Gastroesophageal sphincter (tissue), 4 donors: ENCODE results near the gene TBC1D23. TPM values are rescaled to one million over a fixed set of nuclear protein-coding genes. Genes with fewer than 3 reads are reported as not detected.

Experiments used
- ATAC-seq: fragments of 150-250 bp; one replicate; pipeline ENCODE4 v1.9.1; 2016; ENCODE audit warnings: mild to moderate bottlenecking, moderate library complexity
- H3K27ac ChIP-seq, 4 donors: fragments of 200-600 bp; sonication (generic) in 3 of 4; 1 replicate in 3 of 4; 2 replicates in 1 of 4; pipeline ENCODE4 v1.5.1; 2016 to 2019
- H3K27me3 ChIP-seq: fragments of 200-600 bp; sonication (generic); one replicate; pipeline ENCODE4 v1.5.1; 2019
- H3K36me3 ChIP-seq, 2 donors: fragments of 200-600 bp; sonication (generic); one replicate each; pipeline ENCODE4 v1.5.1; 2019; ENCODE audit warnings: control low read depth in 1 of 2
- H3K4me1 ChIP-seq, 3 donors: fragments of 200-600 bp; sonication (generic); 1 replicate in 2 of 3; 2 replicates in 1 of 3; pipeline ENCODE4 v1.5.1; 2016 to 2019; ENCODE audit warnings: control low read depth in 2 of 3
- H3K4me3 ChIP-seq, 2 donors: fragments of 200-600 bp; sonication (generic); one replicate each; pipeline ENCODE4 v1.5.1; 2019; ENCODE audit warnings: mild to moderate bottlenecking in 1 of 2, moderate library complexity in 1 of 2
- H3K9me3 ChIP-seq, 3 donors: fragments of 200-600 bp; sonication (generic); one replicate each; pipeline ENCODE4 v1.5.1; 2017 to 2019; ENCODE audit warnings: control low read depth in 2 of 3
- CTCF ChIP-seq, 4 experiments: fragments of 200-600 bp in 2 of 4; fragments of 450-650 bp in 2 of 4; sonication (generic) in 1 of 4; IDR thresholded peaks; one replicate each; pipeline ENCODE4 v1.5.1; 2017 to 2019; ENCODE audit warnings: antibody characterized with exemption in 4 of 4, mild to moderate bottlenecking in 2 of 4, moderate library complexity in 2 of 4
- EP300 ChIP-seq: sonication (generic); formaldehyde crosslinking; IDR thresholded peaks from one replicate; pipeline ENCODE4 v1.6.1; 2017; ENCODE audit warnings: antibody characterized with exemption, mild to moderate bottlenecking
- POLR2A ChIP-seq, 2 donors: fragments of 450-650 bp; IDR thresholded peaks; one replicate each; pipeline ENCODE4 v1.6.1; 2017; ENCODE audit warnings: antibody characterized with exemption in 2 of 2, mild to moderate bottlenecking in 2 of 2, moderate library complexity in 1 of 2
- POLR2AphosphoS5 ChIP-seq: sonication (generic); formaldehyde crosslinking; IDR thresholded peaks from one replicate; pipeline ENCODE4 v1.6.1; 2017; ENCODE audit warnings: antibody characterized with exemption
- WGBS, 2 donors: methylation state at CpG; one replicate each; pipeline ENCODE4 v1.1.5; 2018; ENCODE audit warnings: low coverage in 1 of 2; 5-methylcytosine and 5-hydroxymethylcytosine counted together
- total RNA-seq, 4 donors: library from RNA; depleted of rRNA; stranded (reverse); fragments of >200 nt; gene quantifications; one replicate each; pipeline ENCODE4 v1.1.0, GENCODE V29; 2016

TBC1D23 gene
- total RNA-seq, 4 donors from 2014 or later, result 23.9 to 37.2 (median 34.0) TPM

- Histone ChIP-seq H3K27me3 (no peaks in the 10 kb centered on the region), H3K9me3 (no peaks in the 10 kb centered on the region), H3K27ac (no peak overlapping the region), H3K4me1 (no peaks in the 10 kb centered on the region), H3K36me3 (peaks cover 0 to 86% of the 10 kb centered on the region in 2 donors), H3K4me3 (no peak overlapping the region)
- ATAC-seq, result no peak
- TF ChIP-seq CTCF (IDR thresholded peaks at IDR 0.05), result no peak
- no peak for TF ChIP-seq POLR2AphosphoS5
Observed at GRCh38 chr3:100288288-100288894, 27.6 kb downstream of the TBC1D23 start.

DNA sequence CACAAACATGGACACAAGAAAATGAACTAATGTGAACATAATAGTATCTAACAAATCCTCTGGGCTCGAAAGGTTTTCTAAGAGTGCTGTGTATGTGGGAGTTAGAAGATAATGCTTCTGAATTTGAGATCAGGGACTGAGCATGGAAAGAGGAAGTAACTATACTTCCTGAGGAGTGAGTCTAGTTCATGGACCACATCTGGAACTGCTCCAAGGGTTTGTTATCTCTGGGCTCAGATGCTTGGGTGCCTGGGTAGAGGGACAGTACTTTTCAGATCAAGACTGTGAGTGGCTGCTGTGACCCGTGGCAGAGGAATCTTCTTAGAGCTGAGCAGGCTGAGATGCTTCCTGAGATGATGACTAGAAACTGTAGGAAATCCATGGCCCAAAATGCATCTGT is 28.5 kb downstream of the TBC1D23 start:
- Histone ChIP-seq H3K36me3 (peaks cover 0 to 85% of the 10 kb centered on the region in 2 donors), H3K4me1 (no peaks in the 10 kb centered on the region), H3K27me3 (no peaks in the 10 kb centered on the region), H3K4me3 (no peak overlapping the region), H3K27ac (no peak overlapping the region), H3K9me3 (no peaks in the 10 kb centered on the region)
- no peak for ATAC-seq
- TF ChIP-seq CTCF (IDR thresholded peaks at IDR 0.05) (no peak), POLR2A (IDR thresholded peaks at IDR 0.05) (no peak), EP300 (no peak), POLR2AphosphoS5 (no peak)
- 77 to 100% methylated on average over 2 of the region's 2 CpGs for WGBS, 2 donors

DNA sequence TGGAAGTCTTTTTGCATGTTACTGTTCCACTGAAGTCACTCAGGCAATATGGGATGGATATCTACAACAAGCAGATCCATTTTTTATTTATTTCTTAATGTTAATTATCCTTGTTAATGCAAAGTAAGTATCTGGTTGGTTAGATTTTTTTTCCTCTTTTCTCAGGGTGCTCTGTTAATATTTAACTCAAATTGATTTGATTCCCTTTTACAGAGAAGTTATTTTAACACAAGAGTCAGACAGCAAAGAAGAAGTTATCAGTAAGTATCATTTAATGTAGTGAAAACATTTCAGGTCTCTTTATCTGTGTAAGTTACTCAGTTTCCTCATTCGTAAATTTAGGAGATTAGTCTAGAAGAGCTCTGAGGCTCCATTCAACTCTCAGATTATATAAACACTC is 34.3 kb downstream of the TBC1D23 start:
- no peak overlapping the region for H3K27ac ChIP-seq
- ATAC-seq, result no peak
- TF ChIP-seq POLR2AphosphoS5, result no peak
- TF ChIP-seq CTCF (IDR thresholded peaks at IDR 0.05), result no peak
- TF ChIP-seq POLR2A (IDR thresholded peaks at IDR 0.05), result no peak
- no peak for TF ChIP-seq EP300
- H3K4me1 ChIP-seq, result no peaks in the 10 kb centered on the region
- peaks cover 5 to 95% of the 10 kb centered on the region in 2 donors for H3K36me3 ChIP-seq
- no peaks in the 10 kb centered on the region for H3K27me3 ChIP-seq
- 88 to 95% methylated on average over 1 of the region's 1 CpG for WGBS, 2 donors
- no peaks in the 10 kb centered on the region for H3K9me3 ChIP-seq
- H3K4me3 ChIP-seq, result no peak overlapping the region

- H3K36me3 ChIP-seq, result peaks cover 5 to 96% of the 10 kb centered on the region in 2 donors
- TF ChIP-seq POLR2A (IDR thresholded peaks at IDR 0.05), result no peak
- no peak for TF ChIP-seq EP300
- TF ChIP-seq POLR2AphosphoS5, result no peak
- no peak for TF ChIP-seq CTCF (IDR thresholded peaks at IDR 0.05)
Observed at GRCh38 chr3:100297784-100298183, 37.0 kb downstream of the TBC1D23 start.

GRCh38 chr3:100299016-100299415 is 38.2 kb downstream of the TBC1D23 start:
- no peaks in the 10 kb centered on the region for H3K9me3 ChIP-seq
- ATAC-seq, result no peak
- H3K36me3 ChIP-seq, result peaks cover 5 to 98% of the 10 kb centered on the region in 2 donors
- TF ChIP-seq POLR2A (IDR thresholded peaks at IDR 0.05), result no peak
- no peak for TF ChIP-seq CTCF (IDR thresholded peaks at IDR 0.05)
- TF ChIP-seq POLR2AphosphoS5, result no peak
- no peak for TF ChIP-seq EP300
- 72 to 92% methylated on average over 4 of the region's 4 CpGs for WGBS, 2 donors
- no peaks in the 10 kb centered on the region for H3K4me1 ChIP-seq
- no peaks in the 10 kb centered on the region for H3K27me3 ChIP-seq
- no peak overlapping the region for H3K27ac ChIP-seq
- no peak overlapping the region for H3K4me3 ChIP-seq

More at GRCh38 chr3:100297784-100298183, 37.0 kb downstream of the TBC1D23 start:
- H3K4me1 ChIP-seq, result no peaks in the 10 kb centered on the region
- 88% methylated on average over 2 of the region's 2 CpGs for WGBS, 2 donors
- no peak overlapping the region for H3K27ac ChIP-seq
- no peak overlapping the region for H3K4me3 ChIP-seq
- no peaks in the 10 kb centered on the region for H3K9me3 ChIP-seq
- H3K27me3 ChIP-seq, result no peaks in the 10 kb centered on the region
- ATAC-seq, result no peak
